B cell (primary cell): Measurements from ENCODE around the gene KCNJ5.

Experiments
- EZH2 ChIP-seq: IDR thresholded peaks from 2 replicates; pipeline ENCODE4 v1.6.1; 2012; ENCODE audit warnings: borderline replicate concordance, low read depth, mild to moderate bottlenecking, moderate library complexity, low read length; ENCODE audit not compliant: insufficient read depth, poor library complexity, severe bottlenecking
- TF ChIP-seq, protein P1 (sequence below): fragments of 200-600 bp; IDR thresholded peaks from one replicate; pipeline ENCODE4 v1.8.0; 2022; ENCODE audit warnings: antibody characterized with exemption, mild to moderate bottlenecking

DNA sequence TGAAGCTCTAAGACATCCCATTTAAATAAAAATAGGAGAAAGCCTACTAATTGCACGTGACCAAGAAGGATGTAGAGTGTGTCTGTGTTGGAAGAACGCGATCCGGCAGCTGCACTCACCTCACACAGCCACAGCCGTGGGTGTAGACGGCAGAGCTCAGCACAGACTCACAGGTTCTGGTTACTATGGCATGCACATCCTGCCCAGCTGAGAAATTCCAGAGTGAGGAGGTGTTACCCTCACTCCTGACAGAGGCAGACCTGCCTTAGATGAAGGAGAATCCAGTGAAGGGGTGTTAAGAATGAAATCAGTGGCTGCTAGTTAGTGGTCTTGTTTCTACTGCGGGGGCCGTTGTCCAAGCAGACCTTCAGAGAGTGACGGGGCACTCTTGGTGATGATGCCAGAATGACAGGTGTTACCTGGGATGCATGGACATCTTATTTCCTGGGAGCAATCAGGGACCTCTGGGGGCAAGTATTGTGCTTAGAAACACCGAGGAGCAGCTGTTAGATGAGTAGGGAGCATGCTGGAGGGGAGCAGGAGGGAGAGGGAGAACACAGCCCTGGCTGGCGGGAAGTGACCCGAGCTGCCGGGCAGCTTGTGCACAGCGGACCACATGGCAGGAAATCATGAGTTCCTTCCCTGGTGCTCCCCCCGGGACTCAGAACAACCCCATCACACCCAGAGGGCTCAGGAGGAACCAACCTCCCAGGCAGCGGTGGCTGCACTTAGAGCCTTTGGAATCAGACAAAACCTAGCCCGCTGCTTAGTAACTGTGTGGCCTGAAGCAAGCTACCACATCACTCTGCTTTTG is 12.3 kb downstream of the KCNJ5 start:
- TF ChIP-seq, protein P1, sequence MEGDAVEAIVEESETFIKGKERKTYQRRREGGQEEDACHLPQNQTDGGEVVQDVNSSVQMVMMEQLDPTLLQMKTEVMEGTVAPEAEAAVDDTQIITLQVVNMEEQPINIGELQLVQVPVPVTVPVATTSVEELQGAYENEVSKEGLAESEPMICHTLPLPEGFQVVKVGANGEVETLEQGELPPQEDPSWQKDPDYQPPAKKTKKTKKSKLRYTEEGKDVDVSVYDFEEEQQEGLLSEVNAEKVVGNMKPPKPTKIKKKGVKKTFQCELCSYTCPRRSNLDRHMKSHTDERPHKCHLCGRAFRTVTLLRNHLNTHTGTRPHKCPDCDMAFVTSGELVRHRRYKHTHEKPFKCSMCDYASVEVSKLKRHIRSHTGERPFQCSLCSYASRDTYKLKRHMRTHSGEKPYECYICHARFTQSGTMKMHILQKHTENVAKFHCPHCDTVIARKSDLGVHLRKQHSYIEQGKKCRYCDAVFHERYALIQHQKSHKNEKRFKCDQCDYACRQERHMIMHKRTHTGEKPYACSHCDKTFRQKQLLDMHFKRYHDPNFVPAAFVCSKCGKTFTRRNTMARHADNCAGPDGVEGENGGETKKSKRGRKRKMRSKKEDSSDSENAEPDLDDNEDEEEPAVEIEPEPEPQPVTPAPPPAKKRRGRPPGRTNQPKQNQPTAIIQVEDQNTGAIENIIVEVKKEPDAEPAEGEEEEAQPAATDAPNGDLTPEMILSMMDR, result no peak
- TF ChIP-seq EZH2, result no peak
